ENCODE data around the gene DIPK1A.

DNA sequence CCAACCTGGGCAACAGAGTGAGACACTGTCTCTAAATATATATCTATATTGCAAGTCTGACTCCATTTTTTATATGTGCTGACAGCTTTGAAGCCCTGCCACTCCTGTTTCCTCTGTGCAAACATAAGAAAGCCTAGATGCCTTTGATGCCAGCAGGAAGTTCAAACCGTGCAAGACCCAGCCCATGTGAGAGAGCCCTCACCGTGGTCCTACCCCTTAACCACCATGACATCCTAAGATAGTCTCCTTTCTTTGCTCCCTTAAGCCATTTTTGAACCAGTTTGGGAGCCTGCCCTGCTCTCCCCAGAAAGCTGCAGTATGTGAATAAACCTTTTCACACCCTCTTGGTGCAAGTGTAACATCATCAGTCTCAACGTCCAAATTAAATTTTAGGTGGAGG is 3.7 kb upstream of the DIPK1A start:
- TF ChIP-seq, protein P1, sequence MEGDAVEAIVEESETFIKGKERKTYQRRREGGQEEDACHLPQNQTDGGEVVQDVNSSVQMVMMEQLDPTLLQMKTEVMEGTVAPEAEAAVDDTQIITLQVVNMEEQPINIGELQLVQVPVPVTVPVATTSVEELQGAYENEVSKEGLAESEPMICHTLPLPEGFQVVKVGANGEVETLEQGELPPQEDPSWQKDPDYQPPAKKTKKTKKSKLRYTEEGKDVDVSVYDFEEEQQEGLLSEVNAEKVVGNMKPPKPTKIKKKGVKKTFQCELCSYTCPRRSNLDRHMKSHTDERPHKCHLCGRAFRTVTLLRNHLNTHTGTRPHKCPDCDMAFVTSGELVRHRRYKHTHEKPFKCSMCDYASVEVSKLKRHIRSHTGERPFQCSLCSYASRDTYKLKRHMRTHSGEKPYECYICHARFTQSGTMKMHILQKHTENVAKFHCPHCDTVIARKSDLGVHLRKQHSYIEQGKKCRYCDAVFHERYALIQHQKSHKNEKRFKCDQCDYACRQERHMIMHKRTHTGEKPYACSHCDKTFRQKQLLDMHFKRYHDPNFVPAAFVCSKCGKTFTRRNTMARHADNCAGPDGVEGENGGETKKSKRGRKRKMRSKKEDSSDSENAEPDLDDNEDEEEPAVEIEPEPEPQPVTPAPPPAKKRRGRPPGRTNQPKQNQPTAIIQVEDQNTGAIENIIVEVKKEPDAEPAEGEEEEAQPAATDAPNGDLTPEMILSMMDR (IDR thresholded peaks at IDR 0.05; ENCODE audit: borderline replicate concordance, extremely low read depth, low read length, poor library complexity, severe bottlenecking) = no peak
- TF ChIP-seq EZH2 (IDR thresholded peaks at IDR 0.05; ENCODE audit: borderline replicate concordance, low read depth, low read length, severe bottlenecking) = no peak

All from DND-41 (cell line).